A549 (cell line): Measurements from ENCODE around the gene CPB2. TPM values are rescaled to one million over a fixed set of nuclear protein-coding genes. Genes with fewer than 3 reads are reported as not detected.

Experiments
- ATAC-seq, 2 experiments: fragments of 200-7000 bp in 1 of 2; fragments of >200 bp in 1 of 2; cut with Nextera tagmentation in 1 of 2; cut with Tn5 transposase in 1 of 2; 3 replicates each; pipeline versions ENCODE4 v1.8.0 to v1.9.1; 2018 to 2020; ENCODE audit warnings: mild to moderate bottlenecking in 1 of 2, moderate library complexity in 1 of 2
- CTCF ChIA-PET: fragments of 300-600 bp; sonication (Branson Sonifier 250); formaldehyde crosslinking; extraction: SDS; loops from one replicate; lab custom pipeline; 2021; ENCODE audit warnings: antibody characterized with exemption, inconsistent platforms; lab: Yijun Ruan, JAX
- POLR2A ChIA-PET: fragments of 350-600 bp; formaldehyde crosslinking; extraction: SDS; loops from one replicate; lab custom pipeline; 2021; ENCODE audit warnings: antibody characterized with exemption, inconsistent platforms; lab: Yijun Ruan, JAX
- DNase-seq, 2 experiments: peaks; one replicate each; pipeline versions ENCODE4 v3.0.0 to v3.0.0-alpha.2; 2011 to 2016; ENCODE audit warnings: low read depth in 1 of 2, low spot score in 1 of 2
- FAIRE-seq: peaks from 2 replicates; lab custom pipeline; 2011; peaks lifted over from hg19 to GRCh38; lab: Jason Lieb, UNC
- H3K27ac ChIP-seq, 2 experiments: fragments of >200 bp; sonication (Bioruptor Twin); formaldehyde crosslinking; 3 replicates each; pipeline ENCODE4 v1.5.1; 2016 to 2017
- H3K4me1 ChIP-seq: fragments of >200 bp; sonication (Bioruptor Twin); formaldehyde crosslinking; 3 replicates; pipeline ENCODE4 v1.6.1; 2016
- H3K4me2 ChIP-seq: fragments of >200 bp; sonication (Bioruptor Twin); formaldehyde crosslinking; 3 replicates; pipeline ENCODE4 v1.6.1; 2016
- H3K4me3 ChIP-seq: fragments of >200 bp; sonication (Bioruptor Twin); formaldehyde crosslinking; 3 replicates; pipeline ENCODE4 v1.5.1; 2016
- H3K9me3 ChIP-seq: fragments of >200 bp; sonication (Bioruptor Twin); formaldehyde crosslinking; 3 replicates; pipeline ENCODE4 v1.6.1; 2016
- BHLHE40 ChIP-seq: IDR thresholded peaks from 2 replicates; pipeline ENCODE4 v1.6.1; 2012; ENCODE audit warnings: low read depth, low read length, inconsistent platforms
- CEBPB ChIP-seq, 2 experiments: fragments of >200 bp in 1 of 2; sonication (Bioruptor Twin) in 1 of 2; formaldehyde crosslinking in 1 of 2; IDR thresholded peaks; 2 replicates each; pipeline ENCODE4 v1.6.1; 2012 to 2016
- CHD2 ChIP-seq: fragments of 150-350 bp; IDR thresholded peaks from 2 replicates; pipeline ENCODE4 v1.6.1; 2014; ENCODE audit warnings: low read length; ENCODE audit not compliant: partially characterized antibody
- E2F6 ChIP-seq: IDR thresholded peaks from 2 replicates; pipeline ENCODE4 v1.6.1; 2012; ENCODE audit warnings: low read depth, borderline replicate concordance
- EHMT2 ChIP-seq: fragments of 200-600 bp; sonication (generic); IDR thresholded peaks from 2 replicates; pipeline ENCODE4 v1.6.1; 2016; ENCODE audit warnings: antibody characterized with exemption, low read depth, mild to moderate bottlenecking, moderate library complexity
- EP300 ChIP-seq, 2 experiments: fragments of >200 bp; sonication (Bioruptor Twin); formaldehyde crosslinking; IDR thresholded peaks; 2 replicates in 1 of 2; 3 replicates in 1 of 2; pipeline ENCODE4 v1.6.1; 2016 to 2017
- FOSB ChIP-seq: fragments of 250-450 bp; sonication (Bioruptor Pico); IDR thresholded peaks from 2 replicates; pipeline ENCODE4 v1.5.0; 2020; ENCODE audit warnings: mild to moderate bottlenecking, moderate library complexity
- FOXS1 ChIP-seq: fragments of 250-450 bp; sonication (Bioruptor Pico); IDR thresholded peaks from 2 replicates; pipeline ENCODE4 v1.5.0; 2020; ENCODE audit warnings: mild to moderate bottlenecking, moderate library complexity
- GATA3 ChIP-seq: IDR thresholded peaks from 2 replicates; pipeline ENCODE4 v1.6.1; 2012; ENCODE audit warnings: borderline replicate concordance
- HES2 ChIP-seq: fragments of >200 bp; sonication (Bioruptor Twin); formaldehyde crosslinking; IDR thresholded peaks from 2 replicates; pipeline ENCODE4 v1.6.1; 2016
- HEYL ChIP-seq: fragments of 250-450 bp; sonication (Bioruptor Pico); IDR thresholded peaks from 2 replicates; pipeline ENCODE4 v1.8.0; 2021; ENCODE audit warnings: mild to moderate bottlenecking, moderate library complexity
- HOXA7 ChIP-seq: fragments of 250-450 bp; sonication (Bioruptor Pico); IDR thresholded peaks from 2 replicates; pipeline ENCODE4 v1.5.0; 2020; ENCODE audit warnings: mild to moderate bottlenecking, moderate library complexity
- HOXB13 ChIP-seq: fragments of 250-450 bp; sonication (Bioruptor Pico); IDR thresholded peaks from 2 replicates; pipeline ENCODE4 v1.5.0; 2020; ENCODE audit warnings: low read depth, mild to moderate bottlenecking, moderate library complexity
- JUN ChIP-seq, 2 experiments: fragments of >200 bp; sonication (Bioruptor Twin); formaldehyde crosslinking; IDR thresholded peaks; 2 replicates in 1 of 2; 3 replicates in 1 of 2; pipeline ENCODE4 v1.6.1; 2016 to 2017
- JUNB ChIP-seq: fragments of >200 bp; sonication (Bioruptor Twin); formaldehyde crosslinking; IDR thresholded peaks from 2 replicates; pipeline ENCODE4 v1.6.1; 2016
- KDM1A ChIP-seq: fragments of 200-600 bp; sonication (generic); IDR thresholded peaks from 2 replicates; pipeline ENCODE4 v1.6.1; 2016; ENCODE audit warnings: low read depth, mild to moderate bottlenecking
- KDM5A ChIP-seq: fragments of 200-600 bp; sonication (generic); IDR thresholded peaks from 2 replicates; pipeline ENCODE4 v1.6.1; 2016; ENCODE audit warnings: antibody characterized with exemption, mild to moderate bottlenecking
- MAFK ChIP-seq: fragments of 450-650 bp; IDR thresholded peaks from 2 replicates; pipeline ENCODE4 v1.6.1; 2014; ENCODE audit not compliant: partially characterized antibody
- MAZ ChIP-seq: fragments of 150-350 bp; IDR thresholded peaks from 2 replicates; pipeline ENCODE4 v1.6.1; 2014; ENCODE audit warnings: antibody characterized with exemption, low read depth, low read length, borderline replicate concordance
- NFE2L2 ChIP-seq: fragments of 150-350 bp; conservative IDR thresholded peaks from 2 replicates; pipeline ENCODE4 v1.6.1; 2014; ENCODE audit warnings: low read length
- NPAS2 ChIP-seq: fragments of 250-450 bp; sonication (Bioruptor Pico); IDR thresholded peaks from 2 replicates; pipeline ENCODE4 v1.8.0; 2022; ENCODE audit warnings: mild to moderate bottlenecking, moderate library complexity, borderline replicate concordance
- POLR2A ChIP-seq: IDR thresholded peaks from 2 replicates; pipeline ENCODE4 v1.6.1; 2012; ENCODE audit warnings: mild to moderate bottlenecking, low read length
- RAD21 ChIP-seq, 2 experiments: fragments of >200 bp in 1 of 2; sonication (Bioruptor Twin) in 1 of 2; formaldehyde crosslinking in 1 of 2; IDR thresholded peaks in 1 of 2; conservative IDR thresholded peaks in 1 of 2; 2 replicates in 1 of 2; 3 replicates in 1 of 2; pipeline ENCODE4 v1.6.1; 2012 to 2018; ENCODE audit warnings: inconsistent platforms in 1 of 2
- SMC3 ChIP-seq: fragments of >200 bp; sonication (Bioruptor Twin); formaldehyde crosslinking; IDR thresholded peaks from 3 replicates; pipeline ENCODE4 v1.6.1; 2018; ENCODE audit warnings: inconsistent platforms
- TP53 ChIP-seq: fragments of 250-450 bp; sonication (Bioruptor Pico); IDR thresholded peaks from 2 replicates; pipeline ENCODE4 v1.5.0; 2021; ENCODE audit warnings: mild to moderate bottlenecking, moderate library complexity
- USF2 ChIP-seq: fragments of 450-650 bp; IDR thresholded peaks from 2 replicates; pipeline ENCODE4 v1.6.1; 2014; ENCODE audit warnings: antibody characterized with exemption
- ZC3H11A ChIP-seq: fragments of 450-650 bp; IDR thresholded peaks from 2 replicates; pipeline ENCODE4 v1.6.1; 2014; ENCODE audit warnings: antibody characterized with exemption, mild to moderate bottlenecking
- ZFP36 ChIP-seq: fragments of 450-650 bp; IDR thresholded peaks from 2 replicates; pipeline ENCODE4 v1.6.1; 2014; ENCODE audit warnings: borderline replicate concordance; ENCODE audit not compliant: partially characterized antibody
- ZNF302 ChIP-seq: fragments of 250-450 bp; sonication (Bioruptor Pico); IDR thresholded peaks from 2 replicates; pipeline ENCODE4 v1.9.0; 2021; ENCODE audit warnings: inconsistent platforms, mild to moderate bottlenecking, moderate library complexity
- ZSCAN20 ChIP-seq: fragments of 250-450 bp; sonication (Bioruptor Pico); IDR thresholded peaks from 2 replicates; pipeline ENCODE4 v1.8.0; 2022; ENCODE audit warnings: mild to moderate bottlenecking, moderate library complexity
- WGBS: methylation state at CpG from one replicate; pipeline ENCODE4 v1.1.6; 2017; ENCODE audit errors: missing lambda C conversion rate; 5-methylcytosine and 5-hydroxymethylcytosine counted together
- polyA plus RNA-seq, 4 experiments: library from polyadenylated mRNA; depleted of rRNA in 3 of 4; stranded (reverse); fragments of >200 nt; fragmentation: RNase III in 1 of 4; extraction: RNeasy Plus Mini Kit Qiagen cat#74134 plus additional on column Dnase treatment in 1 of 4; gene quantifications; 2 replicates in 3 of 4; 3 replicates in 1 of 4; pipeline ENCODE4 v1.2.3, GENCODE V29; 2011 to 2017

The CPB2 gene
- polyA plus RNA-seq, 2 of the 4 experiments (the other 2 are of a cell fraction), result 0.05 to 0.48 TPM

- no peaks in the 10 kb centered on the region for H3K4me1 ChIP-seq
- TF ChIP-seq RAD21 (conservative IDR thresholded peaks at IDR 0.05 in 1 of 2, IDR thresholded peaks at IDR 0.05 in 1 of 2), result no peak
- no peak for TF ChIP-seq ZSCAN20 (CRISPR knock-in tag)
- no peak for TF ChIP-seq ZNF302 (CRISPR knock-in tag)
- no peak for TF ChIP-seq CEBPB (IDR thresholded peaks at IDR 0.05)
- TF ChIP-seq KDM1A, result no peak
- TF ChIP-seq MAZ, result no peak
- no peak for TF ChIP-seq CHD2
- TF ChIP-seq JUNB, result no peak
- TF ChIP-seq POLR2A, result no peak
- TF ChIP-seq USF2, result no peak
- TF ChIP-seq HOXB13 (CRISPR knock-in tag), result no peak
- TF ChIP-seq HEYL (CRISPR knock-in tag), result no peak
- TF ChIP-seq NFE2L2, result no peak
- no peak for TF ChIP-seq FOSB
- no peak for TF ChIP-seq MAFK
- TF ChIP-seq GATA3, result no peak
- TF ChIP-seq HOXA7 (CRISPR knock-in tag), result no peak
- TF ChIP-seq JUN (IDR thresholded peaks at IDR 0.05), result no peak
- no peak for TF ChIP-seq TP53
- TF ChIP-seq EHMT2, result no peak
- TF ChIP-seq, all 56 proteins: peak for 0
- ATAC-seq (no peak), DNase-seq (no peak), FAIRE-seq (no peak)
- H3K4me2 ChIP-seq, result no peak overlapping the region
- ChIA-PET POLR2A (no interaction called here), CTCF (no interaction called here)
- no peak overlapping the region for H3K4me3 ChIP-seq
- 90% methylated on average over 4 of the region's 4 CpGs for WGBS
- no peak overlapping the region for H3K27ac ChIP-seq
- H3K9me3 ChIP-seq, result peaks cover 12% of the 10 kb centered on the region; the same call in 1 of the 3 replicates
Measured at GRCh38 chr13:46031581-46032263, 73.1 kb downstream of the CPB2 start.

GRCh38 chr13:46025157-46025556 is 79.7 kb downstream of the CPB2 start:
- no peak overlapping the region for H3K27ac ChIP-seq
- DNase-seq (no peak), FAIRE-seq (no peak), ATAC-seq (no peak)
- ChIA-PET POLR2A (no interaction called here), CTCF (no interaction called here)
- no peak overlapping the region for H3K4me2 ChIP-seq
- TF ChIP-seq KDM5A (no peak), CHD2 (no peak), RAD21 (conservative IDR thresholded peaks at IDR 0.05 in 1 of 2, IDR thresholded peaks at IDR 0.05 in 1 of 2) (no peak), HES2 (no peak), SMC3 (no peak), GATA3 (no peak)
- peaks cover 5% of the 10 kb centered on the region; the same call in 1 of the 3 replicates for H3K9me3 ChIP-seq
- H3K4me1 ChIP-seq, result no peaks in the 10 kb centered on the region
- no peak overlapping the region for H3K4me3 ChIP-seq
- 96% methylated on average over 4 of the region's 4 CpGs for WGBS

GRCh38 chr13:46022481-46022880 is 82.4 kb downstream of the CPB2 start:
- Histone ChIP-seq H3K27ac (no peak overlapping the region), H3K4me2 (no peak overlapping the region), H3K4me3 (no peak overlapping the region), H3K4me1 (no peaks in the 10 kb centered on the region), H3K9me3 (no peaks in the 10 kb centered on the region)
- TF ChIP-seq BHLHE40, result no peak
- TF ChIP-seq ZFP36, result no peak
- TF ChIP-seq FOXS1, result no peak
- no peak for TF ChIP-seq ZC3H11A
- TF ChIP-seq E2F6, result no peak
- TF ChIP-seq NPAS2 (CRISPR knock-in tag), result no peak
- no peak for TF ChIP-seq EP300 (IDR thresholded peaks at IDR 0.05)
- ChIA-PET POLR2A (no interaction called here), CTCF (no interaction called here)
- FAIRE-seq, result no peak
- 86% methylated on average over 2 of the region's 2 CpGs for WGBS
- DNase-seq, result no peak
- ATAC-seq, result no peak
